GM21423 (cell line): ENCODE measurements around the gene MGME1.
A peak's percentile ranks its signal among the peaks of the same experiment; 100 is the strongest.

ENCODE experiments used
- ATAC-seq: cut with Tn5 transposase; IDR thresholded peaks from one replicate; pipeline ENCODE4 v1.9.1; 2021; ENCODE audit warnings: mild to moderate bottlenecking, moderate library complexity; ENCODE audit not compliant: unreplicated experiment

Gene MGME1

DNA sequence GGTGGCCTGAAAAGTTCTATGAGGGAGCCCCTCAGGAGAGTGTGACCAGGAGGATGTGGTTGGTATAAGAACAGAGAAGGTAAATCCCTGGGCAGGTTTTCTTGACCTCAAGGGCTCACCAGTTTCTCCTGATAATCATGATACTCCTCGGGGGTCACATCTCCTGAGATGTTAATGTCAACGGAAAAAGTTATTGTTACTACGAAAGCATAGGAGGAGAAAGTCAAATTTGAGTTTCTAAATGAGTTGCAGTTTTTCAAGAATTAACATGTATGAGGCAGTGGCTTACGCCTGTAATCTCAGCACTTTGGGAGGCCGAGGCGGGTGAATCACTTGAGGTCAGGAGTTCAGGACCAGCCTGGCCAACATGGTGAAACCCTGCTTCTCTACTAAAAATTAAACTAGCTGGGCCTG lies 23.4 kb downstream of the MGME1 start:
- peak; percentile 42 for ATAC-seq

DNA sequence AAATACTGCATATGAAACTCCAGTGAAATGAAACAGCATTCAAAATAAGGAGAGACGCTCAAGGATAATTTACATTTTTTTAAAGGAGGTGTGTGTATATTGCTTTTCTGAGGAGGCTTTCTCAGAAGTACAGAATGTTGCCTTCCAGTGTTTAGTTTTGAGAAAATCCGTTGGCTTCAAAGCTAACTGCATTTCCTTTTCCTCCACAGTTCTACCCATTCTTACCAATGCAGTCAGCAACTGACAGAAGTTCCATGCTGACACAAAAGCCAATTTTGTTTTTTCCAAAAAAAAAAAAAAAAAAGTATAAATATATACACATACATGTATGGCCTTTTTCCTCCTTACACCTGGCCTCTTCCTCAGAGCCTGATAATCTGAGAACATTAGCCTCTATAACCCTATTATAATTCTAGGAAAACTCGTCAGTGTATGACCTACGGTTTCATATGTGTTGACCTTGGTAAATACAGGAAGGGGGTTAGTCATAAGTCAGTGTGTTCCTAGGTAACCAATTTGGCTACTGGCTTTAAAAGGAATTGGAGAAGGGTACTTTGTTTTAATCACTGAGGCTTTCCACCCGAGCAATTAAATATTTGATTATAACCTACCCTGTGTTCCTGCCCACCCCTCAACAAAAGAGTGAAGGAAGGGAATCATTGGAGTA lies 24.2 kb downstream of the MGME1 start:
- no peak for ATAC-seq

DNA sequence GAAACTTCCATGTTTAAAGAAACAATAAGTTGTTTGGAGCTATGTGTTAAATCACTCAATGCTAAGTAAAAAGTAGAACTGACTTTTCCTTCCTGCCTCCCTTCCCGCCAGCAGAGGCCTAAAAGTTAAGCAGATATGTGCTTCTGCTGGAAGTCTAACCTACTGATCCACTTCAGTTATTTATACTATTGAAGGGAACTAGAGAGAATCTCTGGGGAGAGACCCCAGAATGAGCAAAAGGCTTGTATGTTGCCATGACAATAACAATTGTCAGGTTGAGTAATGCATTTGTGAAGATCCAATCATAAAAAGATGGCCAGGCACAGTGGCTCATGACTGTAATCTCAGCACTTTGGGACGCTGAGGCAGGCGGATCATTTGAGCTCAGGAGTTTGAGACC lies 24.7 kb downstream of the MGME1 start:
- ATAC-seq: no peak

DNA sequence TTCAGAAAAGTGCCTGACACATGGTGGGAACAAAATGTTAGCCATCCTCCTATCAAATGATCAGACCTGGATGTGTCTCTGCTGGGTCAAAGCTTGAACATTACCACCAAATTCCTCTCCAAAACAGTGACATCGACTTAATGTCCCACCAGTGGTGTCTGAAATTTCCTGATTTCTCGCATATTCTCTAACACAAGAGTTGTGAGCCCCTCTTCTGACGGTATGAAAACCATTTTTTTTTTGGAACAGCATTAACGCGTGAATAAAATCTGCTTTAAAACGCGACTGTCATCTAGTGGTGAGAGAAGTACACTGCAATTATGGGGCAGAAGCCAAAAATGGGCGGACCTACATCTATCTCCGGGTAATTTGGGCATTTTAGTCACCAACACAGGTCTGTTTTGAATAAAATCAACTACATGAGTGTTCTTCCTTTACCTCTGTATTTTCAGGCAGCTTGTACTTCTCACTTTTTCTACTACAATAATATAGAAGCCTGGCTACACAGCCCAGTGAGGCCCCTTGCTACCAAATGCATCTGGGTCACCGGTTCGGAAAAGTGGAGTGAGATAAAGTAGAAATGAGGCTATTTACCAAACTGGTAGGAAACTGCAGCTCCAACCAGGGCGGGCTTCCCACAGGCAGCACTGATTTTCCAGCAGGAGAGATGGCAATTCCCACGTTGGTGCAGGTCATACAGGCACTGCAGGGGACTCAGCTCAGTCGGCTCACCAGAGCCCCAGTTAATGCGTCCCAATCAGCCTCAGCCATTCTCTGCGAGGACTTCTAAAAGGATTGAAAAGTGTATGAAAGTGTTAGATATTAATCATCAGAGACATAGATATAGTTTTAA lies 27.4 kb downstream of the MGME1 start:
- no peak for ATAC-seq

DNA sequence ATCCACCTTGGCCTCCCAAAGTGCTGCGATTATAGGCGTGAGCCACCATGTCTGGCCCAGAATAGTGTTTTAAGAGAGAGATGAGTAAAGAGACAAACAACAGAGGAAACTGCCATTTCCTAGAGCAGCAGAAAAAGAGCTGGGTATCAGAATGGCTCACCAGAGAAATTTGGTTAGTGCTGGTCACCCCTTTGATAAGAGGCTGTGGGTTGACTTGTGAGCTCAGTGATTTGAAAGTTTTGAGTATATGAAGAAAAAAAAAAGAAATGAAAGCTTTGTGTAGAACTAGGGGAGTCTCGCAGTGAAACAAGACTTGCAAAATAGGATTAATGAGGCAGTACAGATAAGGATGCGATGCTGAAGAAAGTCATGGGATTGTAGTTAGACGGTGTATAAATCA lies 29.6 kb downstream of the MGME1 start:
- ATAC-seq: no peak

DNA sequence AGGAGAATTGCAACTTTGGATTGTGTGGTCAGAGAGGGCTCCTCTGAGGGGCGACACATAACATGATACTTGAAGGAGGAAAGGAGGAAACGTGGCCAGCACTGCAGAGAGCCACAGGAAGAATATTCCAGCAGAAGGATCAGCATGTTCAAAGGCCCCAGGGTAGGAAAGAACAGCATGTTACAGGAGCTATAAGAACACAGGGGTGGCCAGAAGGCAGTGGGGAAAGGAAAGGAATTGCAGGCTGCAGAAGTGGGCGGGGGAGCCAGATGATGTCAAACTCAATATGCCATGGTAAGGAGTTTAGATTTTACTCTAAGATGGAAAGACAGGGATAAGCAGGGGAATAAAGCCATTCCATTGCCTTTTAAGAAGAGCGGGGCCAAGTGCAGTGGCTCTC lies 30.7 kb downstream of the MGME1 start:
- ATAC-seq: no peak

DNA sequence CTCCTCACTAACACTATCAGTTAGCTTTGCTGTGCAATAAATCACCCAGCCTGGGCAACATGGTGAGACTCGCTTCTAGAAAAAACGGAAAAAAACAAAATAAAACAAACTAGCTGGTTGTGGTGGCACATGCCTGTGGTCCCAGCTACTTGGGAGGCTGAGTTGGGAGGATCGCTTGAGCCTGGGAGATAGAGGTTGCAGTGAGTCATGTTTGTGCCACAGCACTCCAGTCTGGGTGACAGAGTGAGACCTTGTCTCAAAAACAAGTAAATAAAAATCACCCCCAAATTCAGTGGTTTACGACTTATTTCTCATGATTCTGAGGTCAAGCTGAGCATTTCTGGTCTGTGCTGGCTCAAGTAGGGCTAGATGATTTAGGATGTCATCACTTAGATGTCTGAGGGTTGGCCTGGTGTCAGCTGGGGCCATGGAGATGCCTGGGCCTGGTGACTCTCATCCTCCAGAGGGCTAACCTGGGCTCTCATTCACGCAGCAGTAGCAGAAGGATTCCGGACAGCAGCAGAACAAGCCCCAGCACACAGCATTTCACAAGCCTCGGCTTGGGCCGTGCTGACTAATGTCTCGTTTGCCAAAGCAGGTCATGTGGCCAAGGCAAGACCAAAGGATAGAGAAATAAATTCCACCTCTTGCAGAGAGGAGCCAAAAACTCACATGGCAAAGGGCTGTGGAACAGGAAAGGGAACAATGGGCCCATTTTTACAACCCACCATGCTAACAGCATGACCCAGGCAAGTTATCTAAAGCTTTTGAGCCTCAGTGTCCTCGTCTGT lies 32.5 kb downstream of the MGME1 start:
- ATAC-seq: no peak

DNA sequence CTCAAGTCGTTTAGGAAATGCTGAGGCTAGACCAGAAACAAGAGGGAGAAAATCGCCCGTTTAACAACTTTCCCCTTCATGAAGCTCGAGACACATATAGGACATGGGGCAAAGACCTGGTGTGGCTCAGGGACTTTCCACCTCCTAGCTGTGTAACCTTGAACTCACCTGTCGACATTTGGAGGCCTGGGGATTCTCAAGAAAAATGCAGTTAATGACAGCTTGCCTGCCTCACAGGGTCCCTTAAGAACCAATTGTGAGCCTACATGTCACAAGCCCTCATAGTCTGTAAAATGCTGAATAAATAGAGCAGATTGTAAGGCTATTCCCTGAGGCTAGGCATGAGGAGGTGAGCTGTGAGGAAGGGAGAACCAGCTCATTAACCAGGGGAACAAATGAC lies 35.1 kb downstream of the MGME1 start:
- no peak for ATAC-seq

DNA sequence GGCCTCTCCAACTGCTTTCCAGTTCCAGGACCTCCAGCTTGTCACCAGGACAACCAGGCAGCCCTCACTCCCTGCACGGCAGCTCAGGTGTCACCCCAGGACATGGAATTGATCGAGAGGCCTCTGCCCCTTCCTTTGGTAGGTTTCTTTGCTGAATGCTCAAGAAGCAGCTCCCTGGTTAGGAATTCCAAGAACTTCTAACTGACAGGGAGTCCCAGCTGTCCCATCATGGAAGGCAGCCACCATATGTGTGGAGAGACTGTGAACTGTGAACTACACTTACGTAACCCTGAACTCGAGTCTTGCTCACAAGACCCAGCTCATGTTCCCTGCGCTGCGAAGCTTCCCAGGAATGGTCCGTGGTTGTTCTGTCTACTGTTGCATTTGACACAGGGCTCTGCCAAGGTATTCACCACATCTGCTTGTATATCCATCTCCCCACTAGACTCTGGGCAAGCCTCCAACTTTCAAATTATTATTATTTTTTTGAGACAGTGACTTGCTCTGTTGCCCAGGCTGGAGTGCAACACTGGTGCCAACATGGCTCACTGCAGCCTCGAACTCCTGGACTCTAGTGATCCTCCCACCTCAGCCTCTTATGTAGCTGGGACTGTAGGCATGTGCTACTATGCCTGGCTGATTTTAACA lies 35.7 kb downstream of the MGME1 start:
- ATAC-seq: no peak

DNA sequence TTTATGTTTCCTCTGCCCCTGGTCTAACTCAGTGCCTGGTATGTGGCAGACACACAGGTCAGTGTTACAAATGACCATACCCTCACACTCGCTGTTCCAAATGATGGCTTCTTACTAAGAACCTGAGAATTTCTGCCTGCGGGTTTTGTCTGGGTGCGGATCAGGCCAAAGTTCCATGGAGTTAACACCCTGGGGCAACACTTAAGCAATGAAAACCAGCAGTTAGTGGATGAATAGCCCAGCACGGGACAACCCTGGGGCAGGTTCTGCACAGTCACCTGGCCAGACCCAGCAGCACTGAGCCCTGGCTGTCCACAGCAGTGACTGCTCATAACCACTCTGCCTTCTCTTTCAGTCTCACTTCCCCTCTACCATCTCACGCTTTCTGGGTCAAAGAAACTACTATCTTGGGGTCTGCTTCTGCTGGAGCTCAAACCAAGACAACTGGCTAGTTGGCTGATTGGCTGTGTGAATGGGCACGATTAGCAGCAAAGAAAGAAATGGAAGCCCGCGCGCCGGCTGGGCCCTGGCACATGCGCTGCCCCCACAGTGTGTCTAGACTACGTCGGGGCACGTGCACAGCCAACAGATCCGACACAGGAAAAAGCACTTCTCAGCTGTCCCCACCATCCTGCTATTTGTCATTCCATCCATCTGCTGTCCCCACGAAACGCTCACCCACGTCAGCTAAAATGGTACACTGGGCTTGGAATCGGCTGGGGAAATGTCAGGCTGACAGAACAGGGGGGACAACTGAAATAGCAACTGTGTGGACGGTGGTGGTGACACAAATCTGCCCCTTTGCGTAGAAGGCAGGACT lies 36.6 kb downstream of the MGME1 start:
- ATAC-seq: peak; percentile 91

DNA sequence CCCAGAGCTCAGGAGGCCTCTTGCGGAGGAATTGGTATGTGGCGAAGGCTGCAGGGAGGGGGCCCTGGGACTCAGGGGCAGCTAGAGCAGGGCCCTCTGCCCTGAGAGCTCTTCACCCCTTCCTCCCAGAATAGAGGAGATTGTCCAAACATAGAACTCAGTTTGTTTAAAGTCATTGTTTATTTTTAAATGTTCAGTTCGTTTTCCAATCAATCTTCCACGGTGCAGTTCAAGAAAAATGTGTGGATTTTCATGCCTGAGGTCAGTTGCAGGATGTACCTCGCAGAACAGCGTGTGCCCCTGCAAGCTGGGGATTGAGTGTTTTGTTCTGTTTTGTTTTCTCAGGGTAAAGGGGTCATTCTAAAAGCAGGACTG lies 37.2 kb downstream of the MGME1 start:
- no peak for ATAC-seq

DNA sequence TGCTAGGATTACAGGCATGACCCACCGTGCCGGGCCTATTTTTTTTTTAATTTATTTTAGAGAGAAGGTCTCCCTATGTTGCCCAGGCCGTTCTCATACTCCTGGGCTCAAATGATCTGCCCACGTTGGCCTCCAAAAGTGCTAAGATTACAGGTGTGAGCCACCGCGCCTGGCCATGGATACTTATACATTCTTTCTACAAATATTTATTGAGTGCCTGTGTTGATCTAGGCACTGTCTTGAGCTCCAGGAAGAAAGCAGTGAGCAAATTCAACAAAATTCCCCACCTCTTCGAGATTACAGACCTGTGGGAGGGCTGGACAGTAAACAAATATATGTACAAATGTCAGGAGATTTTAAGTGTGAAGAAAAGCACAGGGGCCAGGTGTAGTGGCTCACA lies 37.9 kb downstream of the MGME1 start:
- ATAC-seq: no peak

DNA sequence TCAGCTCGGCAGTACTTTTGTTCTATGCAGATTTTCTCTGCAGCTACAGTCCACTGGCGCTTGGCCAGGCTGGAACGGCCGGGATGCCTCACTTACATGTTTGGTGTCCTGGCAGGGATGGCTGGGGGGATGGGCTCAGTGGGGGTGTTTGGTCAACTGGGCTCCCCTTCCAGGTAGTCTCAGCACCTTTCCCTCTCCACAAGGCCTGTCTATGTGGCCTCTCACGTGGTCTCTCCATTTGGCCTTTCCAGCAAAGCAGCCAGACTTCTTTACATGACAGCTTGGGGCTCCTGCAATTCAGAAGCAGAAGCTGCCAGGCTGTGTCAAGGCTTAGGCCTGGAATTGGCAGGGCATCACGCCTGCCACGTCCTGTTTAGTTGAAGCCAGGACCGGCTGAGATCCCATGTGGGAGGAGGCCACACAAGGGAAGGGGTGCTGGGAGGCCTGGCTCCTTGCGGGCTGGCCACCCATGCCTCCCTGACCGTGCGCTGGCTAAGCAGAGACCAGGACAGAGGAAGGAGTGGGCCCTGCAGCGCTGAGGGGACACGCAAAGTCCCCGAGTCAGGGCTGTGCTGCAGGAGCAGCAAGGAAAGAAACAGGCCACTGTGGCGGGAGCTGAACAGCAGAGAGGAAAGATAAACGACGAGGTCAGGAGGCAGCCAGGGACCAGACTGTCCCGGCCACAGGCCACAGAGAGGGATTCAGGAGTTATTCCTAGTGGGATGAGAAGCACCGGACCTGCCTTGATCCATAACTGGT lies 38.9 kb downstream of the MGME1 start:
- no peak for ATAC-seq

DNA sequence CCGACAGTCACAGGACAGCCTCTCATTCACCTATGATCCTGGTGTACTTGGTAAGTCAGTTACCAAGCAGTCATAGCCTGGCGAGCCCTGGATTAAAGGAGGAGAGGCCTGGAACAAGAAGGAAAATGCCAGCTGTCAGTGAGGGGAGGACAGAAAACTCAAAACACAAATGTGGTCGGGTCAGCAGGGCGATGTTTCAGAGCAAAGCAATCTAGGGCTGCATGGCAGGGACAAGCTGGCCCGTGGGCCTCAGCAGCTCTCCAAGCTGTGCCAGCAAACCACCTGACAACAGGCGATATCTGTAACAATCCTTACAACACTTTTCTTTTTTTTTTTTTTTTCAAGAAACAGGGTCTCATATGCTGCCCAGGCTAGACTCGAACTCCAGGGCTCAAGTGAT lies 40.3 kb downstream of the MGME1 start:
- ATAC-seq: no peak

DNA sequence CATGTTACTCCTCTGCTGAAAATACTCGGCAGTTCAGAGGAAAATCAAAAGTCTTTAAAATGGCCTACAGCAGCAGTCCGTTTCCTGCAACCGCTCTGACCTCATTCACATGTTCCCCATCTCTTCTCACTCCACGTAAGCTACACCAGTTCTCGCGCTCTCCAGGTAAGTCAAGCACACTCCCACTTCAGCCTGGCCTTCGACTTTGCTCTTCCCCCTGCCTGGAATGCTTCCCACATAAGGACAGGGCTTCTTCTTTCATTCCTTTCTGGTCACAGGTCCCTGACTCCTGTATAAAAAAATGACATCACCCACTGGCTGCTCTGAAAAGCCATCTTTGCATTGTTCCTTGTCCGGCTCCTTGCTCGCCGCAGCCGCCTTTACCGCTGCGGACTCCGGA lies 42.7 kb downstream of the MGME1 start:
- no peak for ATAC-seq

DNA sequence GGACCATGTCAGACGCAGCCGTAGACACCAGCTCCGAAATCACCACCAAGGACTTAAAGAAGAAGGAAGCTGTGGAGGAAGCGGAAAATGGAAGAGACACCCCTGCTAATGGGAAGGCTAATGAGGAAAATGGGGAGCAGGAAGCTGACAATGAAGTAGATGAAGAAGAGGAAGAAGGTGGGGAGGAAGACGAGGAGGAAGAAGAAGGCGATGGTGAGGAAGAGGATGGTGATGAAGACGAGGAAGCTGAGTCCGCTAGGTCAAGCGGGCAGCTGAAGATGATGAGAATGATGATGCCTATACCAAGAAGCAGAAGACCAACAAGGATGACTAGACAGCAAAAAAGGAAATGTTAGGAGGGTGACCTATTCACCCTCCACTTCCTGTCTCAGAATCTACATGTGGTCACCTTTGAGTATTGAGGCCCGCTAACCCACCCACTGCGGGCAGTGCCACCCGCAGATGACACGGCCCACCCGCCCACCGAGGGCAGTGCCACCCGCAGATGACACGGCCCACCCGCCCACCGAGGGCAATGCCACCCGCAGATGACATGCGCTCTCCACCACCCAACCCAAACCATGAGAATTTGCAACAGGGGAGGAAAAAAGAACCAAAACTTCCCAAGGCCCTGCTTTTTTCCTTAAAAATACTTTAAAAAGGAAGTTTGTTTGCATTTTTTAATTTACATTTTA lies 43.3 kb downstream of the MGME1 start:
- ATAC-seq: no peak

DNA sequence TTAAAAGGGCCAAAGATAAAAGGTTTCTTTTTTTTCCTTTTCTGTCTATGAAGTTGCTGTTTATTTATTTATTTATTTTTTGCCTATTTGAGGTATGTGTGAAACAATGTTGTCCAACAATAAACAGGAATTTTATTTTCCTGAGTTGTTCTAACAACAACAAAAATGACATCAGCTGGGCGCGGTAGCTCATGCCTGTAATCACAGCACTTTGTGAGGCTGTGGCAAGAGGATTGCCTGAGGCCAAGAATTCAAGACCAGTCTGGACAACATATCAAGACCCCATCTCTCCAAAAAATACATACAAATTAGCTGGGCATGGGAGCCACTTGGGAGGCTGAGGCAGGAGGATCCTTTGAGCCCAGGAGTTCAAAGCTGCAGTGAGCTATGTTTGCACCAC lies 44.1 kb downstream of the MGME1 start:
- no peak for ATAC-seq

DNA sequence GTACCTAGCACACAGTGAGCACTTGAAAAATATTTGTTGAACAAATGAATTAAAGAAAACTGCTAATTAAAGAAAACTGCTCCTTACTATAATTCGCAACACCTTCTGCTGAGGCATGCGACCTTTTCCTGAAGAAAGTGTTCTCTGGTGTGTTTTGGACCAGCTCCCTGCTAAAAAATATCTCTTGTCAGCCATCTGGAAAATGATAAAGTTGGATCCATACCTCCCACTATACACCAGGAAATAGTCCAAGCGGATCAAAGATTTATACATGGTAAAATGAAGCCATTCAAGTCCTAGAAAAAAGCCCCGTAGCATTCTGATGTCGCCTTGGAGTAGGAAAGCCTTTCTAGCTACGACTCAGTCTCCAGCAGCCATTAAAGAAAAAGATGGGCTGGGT lies 45.6 kb downstream of the MGME1 start:
- no peak for ATAC-seq

DNA sequence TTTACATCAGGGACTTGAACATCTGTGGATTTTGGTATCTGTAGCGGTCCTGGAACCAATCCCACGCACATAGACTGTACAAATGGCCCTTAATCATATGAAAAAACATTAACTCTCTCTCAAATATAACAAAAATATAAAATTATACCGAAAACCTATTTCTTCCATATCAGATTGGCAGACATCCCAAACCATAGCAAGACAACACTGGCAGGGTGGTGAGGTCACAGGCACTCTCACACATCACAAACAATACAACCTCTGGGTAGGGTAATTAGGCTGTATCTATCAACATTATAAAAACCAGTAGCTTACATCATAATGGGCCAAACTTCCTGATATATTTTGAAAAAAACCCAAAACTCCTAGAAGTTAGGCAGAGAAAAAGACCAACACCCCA lies 48.0 kb downstream of the MGME1 start:
- ATAC-seq: no peak
